ENCODE data around the gene CRYBG1.
"Not testable (repeated sequence)": the region's sequence is repeated elsewhere in the genome, so short reads cannot be mapped to it uniquely, and the experiment has no call there.

The CRYBG1 gene

DNA sequence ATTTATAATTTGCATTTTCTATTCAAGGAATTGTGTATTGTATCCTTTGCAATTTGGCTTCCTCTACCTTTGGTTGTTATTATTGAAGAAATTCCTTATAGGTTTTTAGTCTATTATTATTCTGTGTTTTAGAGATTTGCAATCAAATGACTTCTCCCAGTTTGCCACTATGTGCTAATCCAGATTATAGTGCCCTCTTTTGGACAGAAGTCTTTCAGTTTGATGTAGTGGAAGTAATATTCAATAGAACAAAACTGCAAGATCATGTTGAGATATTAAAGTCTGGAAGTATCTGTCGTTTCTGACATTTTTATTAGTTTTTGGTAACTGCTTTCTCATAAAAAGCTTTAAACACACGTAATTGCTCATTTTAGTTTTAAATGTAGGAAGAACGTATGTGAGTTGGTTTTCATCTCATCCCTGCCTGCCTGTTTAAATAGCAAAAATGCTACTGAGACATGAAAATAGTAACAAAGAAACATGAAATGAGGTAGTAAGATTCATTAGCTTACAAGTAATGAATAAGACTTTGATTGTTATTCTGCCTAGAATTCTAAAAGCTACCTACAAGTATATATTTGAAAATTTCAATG, 195.9 kb downstream of the CRYBG1 start:
- DNase-seq = peak; percentile 45

DNA sequence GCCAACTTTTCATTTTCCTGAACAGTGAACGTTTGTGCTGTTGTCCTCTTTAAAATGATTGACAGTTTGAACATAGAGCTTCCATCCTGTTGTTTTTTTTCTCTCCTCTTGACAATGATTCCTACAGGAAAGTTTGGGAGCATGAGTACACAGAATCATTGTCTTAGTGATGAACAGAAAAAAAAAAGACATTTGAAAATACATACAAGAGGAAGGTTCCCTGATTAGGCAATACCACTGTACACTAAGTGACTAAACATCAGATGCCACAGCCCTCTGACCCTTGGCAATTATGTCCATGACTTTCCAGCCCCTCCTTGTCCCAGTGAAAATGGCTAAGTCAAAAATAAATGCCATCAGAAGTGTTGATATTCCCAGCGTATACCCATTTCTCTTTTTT, 197.3 kb downstream of the CRYBG1 start:
- peak; percentile 43 for DNase-seq

DNA sequence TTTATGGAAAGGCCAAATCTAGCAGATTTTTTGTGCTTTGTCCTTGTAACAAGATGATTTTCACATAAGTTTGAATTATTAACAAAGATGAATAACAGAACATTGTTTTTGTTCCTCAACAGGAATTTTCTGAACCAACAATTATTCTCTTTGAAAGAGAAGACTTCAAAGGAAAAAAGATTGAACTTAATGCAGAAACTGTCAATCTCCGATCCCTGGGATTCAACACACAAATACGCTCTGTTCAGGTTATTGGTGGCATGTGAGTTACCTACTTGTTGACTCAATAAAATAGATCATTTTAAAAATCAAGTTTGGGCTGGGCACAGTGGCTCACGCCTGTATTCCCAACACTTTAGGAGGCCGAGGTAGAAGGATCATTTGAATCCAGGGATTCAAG, 197.8 kb downstream of the CRYBG1 start:
- DNase-seq = no peak

DNA sequence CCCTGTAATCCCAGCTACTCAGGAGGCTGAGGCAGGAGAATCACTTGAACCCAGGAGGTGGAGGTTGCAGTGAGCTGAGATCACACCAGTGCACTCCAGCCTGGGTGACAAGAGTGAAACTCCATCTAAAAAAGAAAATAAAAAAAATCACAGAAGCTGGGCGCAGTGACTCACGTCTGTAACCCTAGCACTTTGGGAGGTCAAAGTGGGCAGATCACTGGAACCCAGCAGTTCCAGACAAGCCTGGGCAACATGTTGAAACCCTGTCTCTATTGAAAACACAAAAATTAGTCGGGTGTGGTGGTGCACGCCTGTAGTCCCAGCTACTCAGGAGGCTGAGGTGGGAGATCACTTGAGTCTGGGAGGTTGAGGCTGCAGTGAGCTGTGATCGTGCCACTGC, 199.1 kb downstream of the CRYBG1 start:
- DNase-seq = not testable (repeated sequence)

DNA sequence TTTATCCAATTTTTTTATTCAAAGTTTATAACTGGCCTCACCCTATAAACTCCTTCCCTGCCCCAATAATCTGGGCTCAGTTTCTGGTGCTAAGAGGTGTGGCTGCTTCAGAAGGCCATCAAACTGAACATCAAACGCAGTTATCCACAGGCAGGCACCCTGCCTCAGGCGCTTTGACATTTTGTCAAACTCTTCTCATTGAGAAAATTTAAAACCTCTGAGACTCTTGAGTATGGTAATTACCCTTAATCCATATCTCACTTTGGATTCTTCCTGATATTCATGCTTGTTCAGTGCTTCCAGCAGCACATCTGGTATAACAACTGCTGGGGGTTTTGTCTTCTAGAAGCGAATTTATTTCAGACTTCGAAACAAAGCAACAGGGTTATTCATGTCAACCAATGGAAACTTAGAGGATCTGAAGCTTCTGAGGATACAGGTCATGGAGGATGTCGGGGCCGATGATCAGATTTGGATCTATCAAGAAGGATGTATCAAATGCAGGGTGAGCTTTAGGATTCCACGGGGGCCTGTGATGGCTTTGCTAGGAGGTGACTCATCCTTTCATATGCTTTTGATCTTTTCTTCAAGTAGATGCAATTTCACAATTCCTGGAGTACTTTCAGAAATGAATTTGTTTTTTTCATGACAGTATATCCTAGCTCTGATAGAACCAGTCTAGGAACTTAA, 200.6 kb downstream of the CRYBG1 start:
- peak; percentile 60 for DNase-seq

DNA sequence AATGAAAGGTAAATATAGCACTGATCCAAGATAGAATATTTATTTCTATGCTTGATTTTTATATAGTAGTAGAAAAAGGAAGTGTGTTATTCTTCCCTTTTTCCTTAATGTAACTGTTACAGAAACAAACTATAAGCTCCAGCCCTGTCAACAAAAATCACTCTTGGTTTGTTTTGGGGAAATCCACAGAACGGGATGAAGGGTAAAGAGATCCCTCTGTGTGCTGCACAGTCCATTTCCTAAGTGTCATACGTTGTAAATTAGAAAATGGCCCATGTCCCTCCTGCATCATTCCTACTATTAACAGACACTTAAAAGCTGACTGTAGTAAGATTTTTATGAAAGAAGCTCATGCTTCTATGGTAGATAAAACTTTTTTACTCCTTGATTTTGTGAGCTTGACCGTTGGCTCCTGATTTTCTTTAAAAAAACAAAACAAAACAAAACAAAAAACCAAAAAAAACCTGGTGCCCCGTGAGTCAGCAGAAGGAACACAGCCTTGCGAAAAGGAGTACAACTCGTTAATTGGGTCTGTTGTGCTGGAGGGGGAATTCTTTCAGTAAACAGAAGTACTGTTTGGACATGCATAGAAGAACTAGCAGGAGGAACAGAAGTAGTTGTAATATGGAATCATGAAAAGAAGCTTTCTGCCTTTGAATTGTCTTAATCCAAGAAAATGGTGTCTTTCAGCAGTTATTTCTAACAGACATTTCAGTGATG, 201.3 kb downstream of the CRYBG1 start:
- peak; percentile 60 for DNase-seq

DNA sequence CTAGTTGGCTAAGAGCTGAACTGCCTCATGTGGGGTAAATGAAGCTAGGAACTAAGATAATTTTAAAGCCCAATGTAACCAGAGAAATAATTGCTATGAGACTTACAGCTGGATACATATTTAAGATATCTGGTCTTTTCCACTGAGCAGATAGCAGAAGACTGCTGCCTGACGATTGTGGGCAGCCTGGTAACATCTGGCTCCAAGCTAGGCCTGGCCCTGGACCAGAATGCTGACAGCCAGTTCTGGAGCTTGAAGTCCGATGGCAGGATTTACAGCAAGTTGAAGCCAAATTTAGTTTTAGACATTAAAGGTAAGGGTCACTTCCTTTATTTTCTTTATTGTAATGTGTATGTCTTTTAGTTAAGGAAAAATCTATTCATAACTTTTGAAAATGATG, 203.1 kb downstream of the CRYBG1 start:
- no peak for DNase-seq

DNA sequence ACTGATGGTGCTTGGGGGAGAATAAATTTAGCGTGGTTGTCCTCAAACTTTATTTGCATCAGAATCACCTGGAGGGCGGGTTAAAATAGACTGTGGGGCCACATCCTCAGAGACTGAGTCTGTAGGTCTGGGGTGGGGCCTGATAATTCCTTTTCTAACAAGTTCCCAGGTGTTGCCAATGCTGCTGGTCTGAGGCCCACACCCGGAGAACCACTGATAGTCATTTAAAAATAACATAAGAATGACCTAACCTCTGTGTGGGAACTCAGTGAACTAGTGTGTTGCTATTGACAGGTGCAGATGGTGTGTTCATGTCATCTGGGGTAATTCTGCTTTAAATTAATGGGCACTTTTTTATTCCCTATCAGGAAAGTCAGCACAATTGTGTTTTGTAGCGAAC, 204.0 kb downstream of the CRYBG1 start:
- no peak for DNase-seq

DNA sequence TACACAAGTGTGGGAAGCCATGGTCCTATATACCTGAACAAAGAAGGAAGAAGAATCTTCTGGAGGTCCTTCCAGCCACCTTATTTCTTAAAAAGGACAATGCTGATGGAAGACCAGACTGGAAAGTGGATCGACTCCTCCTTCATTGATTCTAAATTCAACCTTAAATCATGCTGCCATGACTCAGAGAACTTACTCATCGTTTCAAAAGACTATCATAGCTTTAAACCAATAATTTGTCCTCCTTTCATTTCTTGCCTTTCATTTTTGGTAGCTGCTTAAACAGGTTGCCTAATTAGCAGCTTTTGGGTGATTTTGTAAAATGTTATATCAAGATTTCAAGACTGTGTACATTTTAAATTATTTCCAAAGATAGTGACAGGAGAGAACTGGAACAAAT, 208.0 kb downstream of the CRYBG1 start:
- no peak for DNase-seq

DNA sequence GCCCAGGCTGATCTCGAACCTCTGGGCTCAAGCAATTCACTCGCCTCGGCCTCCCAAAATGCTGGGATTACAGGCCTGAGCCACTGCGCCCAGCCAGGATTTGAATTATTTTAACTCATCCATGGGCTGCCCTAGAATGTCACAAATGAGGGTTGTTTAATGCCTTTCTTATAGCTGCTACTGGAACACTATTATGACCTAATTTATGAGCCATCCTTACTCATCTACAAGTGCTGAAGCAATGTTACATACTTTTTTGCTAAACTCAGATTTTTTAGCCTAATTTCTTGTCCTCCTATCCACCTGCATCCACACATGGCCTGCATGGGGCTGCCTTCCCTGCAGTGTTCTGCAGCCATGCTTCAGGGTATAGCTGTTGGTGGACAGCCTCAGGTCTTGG, 208.9 kb downstream of the CRYBG1 start:
- DNase-seq = no peak

DNA sequence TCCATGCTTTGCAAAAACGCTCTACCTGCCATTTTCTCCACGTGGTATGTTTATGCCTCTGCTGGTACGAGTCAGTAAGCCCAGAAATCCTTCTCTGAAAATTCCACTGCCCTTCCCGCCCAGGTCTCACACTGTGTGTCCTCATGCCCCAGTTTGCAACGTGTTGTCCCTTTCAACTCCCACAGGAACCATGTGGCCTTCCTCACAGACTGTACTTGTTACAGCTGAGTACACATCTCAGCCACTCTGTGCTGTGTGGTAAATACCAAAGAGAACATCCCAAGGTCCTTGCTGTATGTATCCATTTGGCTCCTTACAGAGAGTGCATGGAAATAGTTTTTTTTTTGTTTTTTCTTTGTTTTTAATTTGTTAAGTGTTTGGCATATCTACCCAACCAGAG, 211.9 kb downstream of the CRYBG1 start:
- DNase-seq = no peak

DNA sequence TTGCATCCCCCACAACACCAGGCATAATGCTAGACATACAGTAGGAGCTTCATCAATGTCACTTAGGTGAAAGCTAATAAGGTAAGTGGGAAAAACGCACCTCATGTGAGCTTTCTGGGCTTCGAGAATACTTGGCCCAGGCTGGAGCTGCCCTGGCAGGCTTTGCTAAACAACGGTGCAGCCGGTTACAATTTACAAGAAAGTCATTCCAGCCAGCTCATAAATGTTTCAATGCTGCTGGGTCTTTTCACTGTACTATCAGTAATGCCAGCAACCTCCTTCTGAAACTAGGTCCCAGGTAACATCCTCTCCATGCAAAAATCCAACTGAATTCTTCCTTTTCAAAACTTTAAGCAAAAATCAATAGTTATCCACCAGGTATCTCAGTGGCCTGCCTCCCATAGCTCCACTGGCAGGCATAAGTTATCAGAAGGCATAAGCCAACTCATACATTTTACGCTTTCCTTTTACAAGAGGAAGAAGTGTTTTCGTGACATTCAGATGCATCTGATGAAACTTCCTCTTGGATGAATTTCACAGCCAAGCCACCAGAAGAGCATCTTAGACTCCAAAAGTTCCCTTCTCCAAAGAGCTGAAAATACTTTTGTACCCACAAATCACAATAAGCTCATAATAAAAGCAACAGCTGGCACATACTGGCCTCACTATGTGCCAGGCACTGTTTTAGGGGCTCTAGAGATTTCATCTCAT, 212.5 kb downstream of the CRYBG1 start:
- peak; percentile 49 for DNase-seq

DNA sequence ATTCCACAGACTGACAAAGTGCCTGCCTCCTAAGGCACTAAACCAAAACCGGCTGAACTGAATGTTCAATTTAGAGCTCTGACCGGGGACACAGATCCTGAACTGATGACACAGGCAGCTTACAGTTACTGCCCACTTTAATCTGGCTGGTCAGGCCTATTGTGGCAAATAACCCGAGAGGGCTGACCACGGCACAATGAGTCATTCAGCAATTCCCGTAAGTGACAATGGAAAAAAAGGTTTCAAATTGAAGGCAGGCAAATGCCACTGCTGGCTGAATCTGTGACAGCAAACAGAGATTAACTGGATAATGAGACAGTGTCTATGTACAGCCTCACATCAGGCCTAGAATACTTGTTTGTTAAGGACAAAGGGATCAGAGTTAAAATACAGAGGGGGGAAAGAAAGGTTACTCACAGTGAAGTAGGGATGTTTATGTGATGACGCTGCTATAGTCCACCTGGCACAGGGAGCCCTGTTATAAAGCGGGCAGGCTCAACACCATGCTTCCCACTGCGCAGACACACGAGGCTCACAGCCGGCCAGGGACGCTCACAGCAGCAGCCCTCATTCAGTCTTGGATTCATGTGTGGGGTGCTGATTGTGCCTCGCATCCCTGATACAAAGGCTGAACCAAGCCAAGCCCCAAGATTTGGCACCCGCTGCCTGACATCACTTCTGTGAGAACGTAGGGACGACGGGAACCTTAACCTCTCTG, 214.4 kb downstream of the CRYBG1 start:
- DNase-seq = peak; percentile 44

DNA sequence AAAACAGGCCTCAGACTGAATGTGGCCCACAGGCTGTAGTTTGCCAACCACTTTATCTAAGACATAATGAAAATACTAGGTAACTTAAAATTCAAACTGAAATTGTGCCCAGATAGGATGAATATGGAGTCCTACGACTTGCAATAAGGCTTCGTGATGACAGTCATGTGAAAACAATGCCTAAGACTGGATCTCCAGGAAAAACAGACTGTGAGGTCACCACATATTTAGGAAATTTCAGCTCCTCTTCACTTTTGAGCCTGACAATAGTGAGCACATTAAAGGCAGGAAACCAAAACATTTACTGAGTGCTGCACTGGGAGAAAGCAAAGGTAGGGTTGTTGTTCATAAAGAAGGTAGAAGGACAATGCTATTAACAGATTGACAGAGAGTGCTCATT, 218.8 kb downstream of the CRYBG1 start:
- DNase-seq = no peak

DNA sequence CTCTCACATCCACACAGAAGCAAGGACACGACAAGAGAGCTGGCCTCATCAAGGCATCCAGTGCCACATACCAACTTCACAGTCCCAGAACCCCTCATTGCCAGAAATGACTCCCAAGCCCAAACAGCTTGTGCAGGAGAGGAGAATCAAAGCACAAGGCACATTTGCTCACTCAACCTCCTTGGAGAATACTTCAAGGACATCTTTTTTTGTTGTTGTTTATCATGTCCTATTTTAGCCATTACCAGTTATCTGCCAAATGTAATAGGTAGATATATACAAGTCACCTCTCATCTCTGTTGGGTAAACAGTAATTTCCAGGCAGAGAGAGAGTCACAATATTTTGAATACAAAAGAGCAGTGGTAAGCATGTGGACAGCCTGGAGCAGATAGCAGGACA, 221.0 kb downstream of the CRYBG1 start:
- DNase-seq = no peak

DNA sequence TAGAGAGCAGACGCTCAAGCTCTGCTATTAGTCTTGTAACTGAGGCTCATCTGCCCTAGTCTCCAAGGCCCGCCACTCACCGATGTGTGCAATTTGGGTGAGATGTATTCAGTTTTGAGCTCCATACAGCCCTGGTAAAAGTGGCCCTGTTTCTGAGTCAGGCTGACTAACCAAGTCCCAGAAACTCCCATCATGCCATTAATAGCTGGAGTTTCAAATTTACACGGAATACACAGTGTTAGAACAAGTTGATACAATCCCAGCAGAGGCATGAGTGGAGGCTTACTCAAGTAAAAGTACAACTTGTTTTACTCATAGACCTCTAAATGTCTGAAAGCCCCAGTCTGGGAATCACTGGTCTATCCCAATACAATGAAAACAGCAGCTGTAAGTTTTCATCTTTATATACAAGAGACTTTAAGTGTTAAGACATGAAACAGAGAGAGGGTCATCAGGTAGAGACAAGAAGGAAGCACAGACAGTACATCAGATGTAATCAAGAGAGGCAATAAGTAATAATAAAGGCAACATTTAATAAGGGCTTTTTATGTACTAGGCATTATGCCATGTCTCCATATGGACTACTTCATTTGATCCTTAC, 226.4 kb downstream of the CRYBG1 start:
- no peak for DNase-seq

DNA sequence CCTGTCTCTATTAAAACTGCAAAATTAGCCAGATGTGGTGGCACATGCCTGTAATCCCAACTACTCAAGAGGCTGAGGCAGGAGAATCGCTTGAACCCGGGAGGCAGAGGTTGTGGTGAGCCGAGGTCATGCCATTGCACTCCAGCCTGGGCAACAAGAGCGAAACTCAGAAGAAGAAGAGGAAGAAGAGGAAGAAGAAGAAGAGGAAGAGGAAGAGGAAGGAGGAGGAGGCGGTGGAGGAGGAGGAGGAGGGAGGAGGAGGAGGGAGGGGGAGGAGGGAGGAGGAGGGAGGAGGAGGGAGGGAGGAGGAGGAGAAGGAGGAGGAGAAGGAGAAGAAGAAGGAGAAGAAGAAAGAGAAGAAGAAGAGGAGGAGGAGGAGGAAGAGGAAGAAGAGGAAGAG, 228.4 kb downstream of the CRYBG1 start:
- DNase-seq = peak; percentile 27

DNA sequence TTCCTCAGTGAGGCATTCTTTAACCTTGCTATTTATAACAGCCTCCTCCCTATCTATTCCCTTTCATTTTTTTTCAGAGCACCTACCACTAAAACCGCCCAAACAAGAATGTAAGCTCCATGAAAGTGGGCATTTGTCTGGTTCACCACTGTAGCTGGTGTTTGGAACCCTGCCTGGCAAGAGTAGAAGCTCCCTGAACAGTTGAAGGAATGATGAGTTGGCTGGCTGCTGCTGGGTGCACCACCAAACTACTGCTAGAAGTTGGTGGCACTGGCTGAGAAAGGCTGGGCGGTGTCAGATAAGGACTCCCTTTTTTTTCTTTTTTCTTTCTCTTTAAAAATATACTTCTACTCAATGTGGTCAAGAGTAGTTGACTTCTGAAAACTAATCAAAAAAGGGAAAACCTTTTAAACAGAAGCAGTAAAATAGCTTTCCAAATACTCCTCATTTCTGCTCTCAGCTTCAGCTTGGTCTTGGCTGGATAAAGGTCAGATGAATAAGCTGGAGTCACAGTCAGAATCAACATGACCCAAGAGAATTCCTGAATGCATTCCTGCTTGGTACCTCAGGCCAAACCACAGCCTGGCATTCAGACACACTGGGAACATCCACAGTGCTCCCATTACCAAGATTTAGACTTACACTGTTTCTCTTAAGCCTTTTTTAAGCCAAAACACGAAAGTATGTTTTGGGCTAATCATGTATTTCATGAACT, 230.8 kb downstream of the CRYBG1 start:
- no peak for DNase-seq

DNA sequence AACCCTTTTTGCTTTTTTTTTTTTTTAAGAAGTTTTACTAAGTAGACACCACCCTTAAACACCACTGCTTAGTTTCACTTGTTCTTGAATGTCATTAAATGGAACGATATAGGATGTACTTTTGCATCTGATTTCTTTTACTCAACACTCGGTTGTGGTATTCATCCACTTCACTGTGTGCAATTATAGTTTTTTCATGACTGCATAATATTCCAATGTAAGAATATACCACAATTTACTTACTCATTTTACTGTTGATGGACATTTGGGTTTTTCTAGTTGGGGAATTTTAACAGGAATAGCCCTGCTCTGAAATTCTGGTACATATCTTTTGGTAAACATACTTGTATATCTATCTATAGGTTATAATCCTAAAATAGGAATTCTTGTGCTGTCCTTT, 238.9 kb downstream of the CRYBG1 start:
- DNase-seq = no peak

DNA sequence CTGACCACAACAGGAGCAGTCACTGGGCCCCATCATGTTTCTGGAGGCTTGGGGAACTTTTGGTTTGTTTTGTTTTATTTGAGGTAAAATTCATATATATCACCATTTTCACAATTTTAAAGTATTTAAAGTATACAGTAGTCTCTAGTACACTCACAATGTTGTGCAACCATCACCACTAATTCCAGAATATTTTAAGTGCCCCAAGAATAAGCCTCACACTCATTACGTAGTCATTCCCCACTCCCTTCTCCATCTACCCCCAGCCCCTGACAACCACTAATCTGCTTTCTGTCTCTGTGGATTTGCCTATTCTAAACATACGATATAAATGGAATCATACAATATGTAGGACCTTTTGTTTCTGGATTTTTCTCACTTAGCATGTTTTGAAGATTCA, 239.8 kb downstream of the CRYBG1 start:
- no peak for DNase-seq

DNA sequence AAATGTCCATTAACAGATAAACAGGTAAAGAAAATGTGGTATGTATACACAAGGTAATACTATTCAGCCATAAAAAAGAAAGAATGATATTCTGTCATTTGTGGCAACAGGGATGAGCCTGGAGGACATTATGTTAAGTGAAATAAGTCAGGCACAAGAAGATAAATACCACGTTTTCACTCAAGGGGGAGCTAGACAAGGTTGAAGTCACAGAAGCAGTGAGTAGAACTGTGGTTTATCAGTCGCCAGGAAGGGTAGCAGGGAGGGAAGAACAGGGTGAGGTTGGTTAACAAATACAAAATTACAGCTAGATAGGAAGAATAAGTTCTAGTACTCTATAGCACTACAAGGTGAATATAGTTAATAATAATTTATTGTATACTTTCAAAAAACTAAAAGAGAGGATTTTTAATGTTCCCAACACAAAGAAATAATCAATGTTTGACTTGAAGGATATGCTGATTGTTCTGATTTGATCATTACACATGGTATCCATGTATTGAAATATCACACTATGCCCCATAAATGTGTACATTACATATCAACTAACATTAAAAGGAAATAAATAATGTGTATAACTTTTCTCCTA, 247.7 kb downstream of the CRYBG1 start:
- DNase-seq = peak; percentile 70

DNA sequence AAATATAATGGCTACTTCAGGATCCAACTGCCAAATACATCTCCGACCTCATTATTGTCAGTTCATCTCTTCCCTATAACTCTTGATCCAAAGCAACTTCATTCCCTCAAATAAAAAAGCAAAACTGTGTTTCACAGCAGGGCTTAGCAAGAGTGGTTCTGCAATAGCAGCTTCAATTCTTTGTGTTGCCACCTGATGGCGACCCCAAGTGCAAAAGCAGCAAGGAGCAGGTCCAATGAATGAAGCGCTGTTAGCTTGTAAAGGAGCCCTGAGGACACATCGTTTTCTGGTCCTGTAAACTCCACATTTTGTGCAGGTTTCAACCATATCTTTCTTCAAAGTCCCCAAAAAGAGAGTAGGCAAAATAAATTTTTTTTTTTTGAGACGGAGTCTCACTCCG, 249.2 kb downstream of the CRYBG1 start:
- no peak for DNase-seq
